Measurements from ENCODE around the gene C1QTNF6.

DNA sequence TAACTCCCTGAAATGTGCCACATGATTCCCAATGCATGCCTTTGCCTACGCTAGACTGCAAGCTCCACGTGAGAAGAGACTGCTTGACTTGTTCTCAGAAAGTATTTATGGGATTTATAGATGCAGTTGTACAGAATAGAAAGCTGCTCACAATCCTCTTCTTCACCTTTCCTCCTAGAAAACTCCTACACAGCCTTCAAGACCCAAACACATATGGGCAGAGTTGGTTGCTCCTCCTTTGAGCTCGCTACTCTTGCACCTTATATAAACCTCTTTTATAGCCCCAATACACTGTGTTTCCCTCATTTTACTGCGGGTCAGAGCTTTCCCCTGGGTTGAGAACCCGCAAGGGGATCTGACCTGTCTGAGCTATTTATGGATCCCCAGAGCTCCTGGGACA, 16.4 kb downstream of the C1QTNF6 start:
- TF ChIP-seq, protein P1, sequence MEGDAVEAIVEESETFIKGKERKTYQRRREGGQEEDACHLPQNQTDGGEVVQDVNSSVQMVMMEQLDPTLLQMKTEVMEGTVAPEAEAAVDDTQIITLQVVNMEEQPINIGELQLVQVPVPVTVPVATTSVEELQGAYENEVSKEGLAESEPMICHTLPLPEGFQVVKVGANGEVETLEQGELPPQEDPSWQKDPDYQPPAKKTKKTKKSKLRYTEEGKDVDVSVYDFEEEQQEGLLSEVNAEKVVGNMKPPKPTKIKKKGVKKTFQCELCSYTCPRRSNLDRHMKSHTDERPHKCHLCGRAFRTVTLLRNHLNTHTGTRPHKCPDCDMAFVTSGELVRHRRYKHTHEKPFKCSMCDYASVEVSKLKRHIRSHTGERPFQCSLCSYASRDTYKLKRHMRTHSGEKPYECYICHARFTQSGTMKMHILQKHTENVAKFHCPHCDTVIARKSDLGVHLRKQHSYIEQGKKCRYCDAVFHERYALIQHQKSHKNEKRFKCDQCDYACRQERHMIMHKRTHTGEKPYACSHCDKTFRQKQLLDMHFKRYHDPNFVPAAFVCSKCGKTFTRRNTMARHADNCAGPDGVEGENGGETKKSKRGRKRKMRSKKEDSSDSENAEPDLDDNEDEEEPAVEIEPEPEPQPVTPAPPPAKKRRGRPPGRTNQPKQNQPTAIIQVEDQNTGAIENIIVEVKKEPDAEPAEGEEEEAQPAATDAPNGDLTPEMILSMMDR (conservative IDR thresholded peaks at IDR 0.05; ENCODE audit: low read length) = no peak
- TF ChIP-seq EZH2phosphoT487 (IDR thresholded peaks at IDR 0.05; ENCODE audit: borderline replicate concordance, low read depth, low read length) = no peak
